CD4-positive, alpha-beta T cell treated with Interleukin-4 for 4 hours (primary cell): ENCODE measurements around the gene ACKR2.

Experiments
- DNase-seq: peaks from one replicate; pipeline ENCODE4 v3.0.0-alpha.2; 2020

Gene ACKR2, protein sequence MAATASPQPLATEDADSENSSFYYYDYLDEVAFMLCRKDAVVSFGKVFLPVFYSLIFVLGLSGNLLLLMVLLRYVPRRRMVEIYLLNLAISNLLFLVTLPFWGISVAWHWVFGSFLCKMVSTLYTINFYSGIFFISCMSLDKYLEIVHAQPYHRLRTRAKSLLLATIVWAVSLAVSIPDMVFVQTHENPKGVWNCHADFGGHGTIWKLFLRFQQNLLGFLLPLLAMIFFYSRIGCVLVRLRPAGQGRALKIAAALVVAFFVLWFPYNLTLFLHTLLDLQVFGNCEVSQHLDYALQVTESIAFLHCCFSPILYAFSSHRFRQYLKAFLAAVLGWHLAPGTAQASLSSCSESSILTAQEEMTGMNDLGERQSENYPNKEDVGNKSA

DNA sequence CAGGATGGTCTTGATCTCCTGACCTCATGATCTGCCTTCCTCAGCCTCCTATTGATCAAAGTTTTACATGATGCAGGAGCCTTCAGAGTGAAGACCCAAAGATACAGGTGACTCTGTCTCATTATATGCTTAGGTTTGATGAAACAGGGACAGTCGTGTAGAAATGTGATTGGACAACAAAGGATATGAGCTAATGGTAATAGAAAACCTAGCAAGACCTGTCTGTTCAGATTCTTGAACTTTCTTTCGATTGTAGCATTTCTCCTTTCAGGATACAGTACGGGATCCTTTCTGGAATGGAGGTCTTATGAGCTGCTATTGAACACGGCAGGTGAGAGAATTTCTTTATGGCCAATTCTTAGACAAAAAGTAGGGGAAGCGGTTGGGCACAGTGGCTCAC lies at the start of gene ACKR2:
Gene ACKR2 (plus strand): TSS at position 244 of the 400 bp plus-strand sequence. CDS start 55,058 bp downstream, outside the sequence.
- no peak for DNase-seq

DNA sequence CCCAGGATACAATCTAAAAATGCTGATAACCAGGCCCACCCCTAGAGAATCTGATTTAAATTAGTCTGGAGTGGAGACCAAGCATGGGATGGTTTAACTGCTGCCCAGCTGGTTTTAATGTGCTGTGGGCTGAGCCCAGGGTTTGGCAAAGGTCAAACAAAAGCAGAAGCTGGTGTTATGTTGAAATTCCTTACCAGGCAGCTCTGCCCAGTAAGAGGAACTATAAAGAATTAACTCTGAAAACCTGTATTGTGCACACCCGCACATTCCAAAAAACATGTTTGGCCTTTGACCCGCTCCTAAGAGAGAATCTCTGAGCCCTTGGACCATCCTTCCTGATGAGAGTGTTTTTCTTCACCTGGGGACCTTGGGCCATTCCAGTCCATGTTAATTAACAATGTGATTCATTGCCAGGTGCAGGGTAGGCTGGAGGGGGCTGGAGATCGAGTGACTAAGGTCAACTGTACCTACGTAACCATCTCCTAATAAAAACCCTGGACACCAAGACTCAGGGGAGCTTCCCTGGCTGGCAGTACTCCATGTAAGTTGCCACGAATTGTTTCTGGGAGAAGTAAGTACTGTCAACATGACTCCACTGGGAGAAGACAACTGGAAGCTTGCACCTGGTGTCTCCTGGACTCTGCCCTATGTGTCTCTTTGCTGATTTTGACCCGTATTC lies 47.1 kb upstream of the ACKR2 start:
- DNase-seq: peak; percentile 8

DNA sequence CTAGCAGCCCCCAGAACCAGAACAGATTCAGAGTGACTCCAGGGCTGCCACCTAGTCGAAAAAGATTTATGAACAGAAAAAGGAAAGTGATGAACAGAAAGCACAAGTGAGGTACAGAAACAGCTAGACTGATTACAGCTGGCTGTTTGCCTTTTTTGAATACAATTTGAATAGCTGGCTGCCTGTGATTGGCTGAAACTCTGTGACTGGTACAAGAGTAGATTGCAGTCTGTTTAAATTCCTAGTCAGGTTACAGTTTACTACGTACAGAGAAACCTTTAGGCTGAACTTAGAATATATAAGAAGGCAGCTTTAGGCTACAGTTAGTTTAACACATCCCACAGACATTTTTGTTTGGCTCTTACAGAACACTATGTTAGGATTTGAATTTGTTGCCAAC lies 46.2 kb upstream of the ACKR2 start:
- no peak for DNase-seq

DNA sequence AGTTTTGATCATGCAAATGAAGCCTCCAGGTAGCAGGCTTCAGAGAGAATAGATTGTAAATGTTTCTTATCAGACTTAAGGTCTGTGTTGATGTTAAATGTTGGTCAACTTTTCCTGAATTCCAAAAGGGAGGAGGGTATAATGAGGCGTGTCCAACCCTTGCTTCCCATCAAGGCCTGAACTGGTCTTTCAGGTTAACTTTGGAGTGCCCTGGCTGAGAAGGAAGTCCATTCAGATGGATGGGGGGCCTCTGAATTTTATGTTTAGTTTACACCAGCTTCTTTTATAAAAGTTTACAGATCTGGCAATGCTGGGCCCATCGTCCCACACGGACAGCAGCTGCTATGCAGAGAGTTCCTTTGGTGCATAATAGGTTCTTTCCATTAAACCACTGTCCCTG lies 45.1 kb upstream of the ACKR2 start:
- DNase-seq: no peak

DNA sequence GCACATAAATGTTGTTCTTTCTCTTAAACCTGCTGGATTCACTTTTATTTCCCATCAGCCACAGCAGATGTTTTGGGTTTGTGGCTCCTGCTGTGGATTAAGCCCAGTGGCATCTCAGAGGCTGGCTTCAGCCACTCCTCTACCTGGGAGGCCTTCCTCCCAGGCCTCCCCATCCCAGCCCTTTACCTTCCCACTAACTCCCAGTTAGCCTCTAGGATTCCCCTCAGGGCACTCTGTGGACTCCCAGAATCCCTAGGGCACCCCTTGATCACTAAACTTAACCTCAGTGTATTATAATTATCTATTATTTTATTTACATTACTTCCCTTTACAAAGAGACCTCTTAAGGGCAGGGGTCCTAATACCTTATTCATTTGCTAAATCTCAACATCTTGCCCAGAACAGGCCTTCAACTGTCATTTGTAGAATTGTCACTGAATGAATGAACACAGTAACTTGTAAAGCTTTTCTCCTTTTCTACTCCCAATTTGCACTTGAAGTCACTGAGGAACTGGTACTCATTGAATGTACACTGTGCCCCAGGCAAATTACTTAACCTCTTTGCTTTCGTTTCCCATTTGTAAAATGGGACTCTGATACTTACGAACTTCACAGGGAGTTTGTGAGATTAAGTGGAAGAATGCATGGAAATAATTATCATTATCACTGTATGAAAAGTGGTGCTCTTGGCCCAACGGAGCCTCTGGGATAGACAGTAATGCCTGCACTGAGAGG lies 44.5 kb upstream of the ACKR2 start:
- no peak for DNase-seq

DNA sequence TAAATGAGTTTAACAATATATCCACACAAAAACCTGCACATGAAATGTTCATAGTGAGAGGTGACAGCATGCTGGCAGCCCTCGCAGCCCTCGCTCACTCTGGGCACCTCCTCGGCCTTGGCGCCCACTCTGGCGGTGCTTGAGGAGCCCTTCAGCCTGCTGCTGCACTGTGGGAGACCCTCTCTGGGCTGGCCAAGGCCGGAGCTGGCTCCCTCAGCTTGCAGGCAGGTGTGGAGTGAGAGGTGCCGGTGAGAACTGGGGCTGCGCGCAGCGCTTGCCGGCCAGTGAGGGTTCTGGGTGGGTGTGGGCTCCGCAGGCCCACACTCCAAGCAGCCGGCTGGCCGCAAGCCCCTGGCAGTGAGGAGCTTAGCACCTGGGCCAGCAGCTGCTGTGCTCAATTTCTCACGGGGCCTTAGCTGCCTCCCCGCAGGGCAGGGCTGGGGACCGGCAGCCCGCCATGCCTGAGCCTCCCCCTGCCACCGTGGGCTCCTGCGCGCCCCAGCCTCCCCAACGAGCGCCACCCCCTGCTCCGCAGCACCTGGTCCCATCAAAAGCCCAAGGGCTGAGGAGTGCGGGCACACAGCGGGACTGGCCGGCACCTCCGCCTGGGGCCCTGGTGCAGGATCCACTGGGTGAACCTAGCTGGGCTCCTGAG lies 39.6 kb upstream of the ACKR2 start:
- no peak for DNase-seq

DNA sequence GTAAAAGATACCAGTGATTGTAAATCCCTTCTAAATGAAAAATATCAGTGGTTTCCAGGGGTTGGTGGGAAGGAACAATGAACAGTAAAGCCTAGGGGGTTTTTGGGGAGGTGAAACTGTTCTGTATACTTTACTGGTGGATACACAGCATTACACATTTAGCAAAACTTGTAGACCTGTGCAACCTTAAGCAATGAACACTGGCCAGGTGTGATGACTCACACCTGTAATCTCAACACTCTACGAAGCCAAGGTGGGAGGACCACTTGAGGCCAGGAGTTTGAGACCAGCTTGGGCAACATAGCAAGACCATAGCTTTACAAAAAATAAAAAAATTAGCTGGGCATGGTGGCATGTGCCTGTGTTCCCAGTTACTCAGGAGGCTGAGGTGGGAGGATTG lies 38.0 kb upstream of the ACKR2 start:
- no peak for DNase-seq

DNA sequence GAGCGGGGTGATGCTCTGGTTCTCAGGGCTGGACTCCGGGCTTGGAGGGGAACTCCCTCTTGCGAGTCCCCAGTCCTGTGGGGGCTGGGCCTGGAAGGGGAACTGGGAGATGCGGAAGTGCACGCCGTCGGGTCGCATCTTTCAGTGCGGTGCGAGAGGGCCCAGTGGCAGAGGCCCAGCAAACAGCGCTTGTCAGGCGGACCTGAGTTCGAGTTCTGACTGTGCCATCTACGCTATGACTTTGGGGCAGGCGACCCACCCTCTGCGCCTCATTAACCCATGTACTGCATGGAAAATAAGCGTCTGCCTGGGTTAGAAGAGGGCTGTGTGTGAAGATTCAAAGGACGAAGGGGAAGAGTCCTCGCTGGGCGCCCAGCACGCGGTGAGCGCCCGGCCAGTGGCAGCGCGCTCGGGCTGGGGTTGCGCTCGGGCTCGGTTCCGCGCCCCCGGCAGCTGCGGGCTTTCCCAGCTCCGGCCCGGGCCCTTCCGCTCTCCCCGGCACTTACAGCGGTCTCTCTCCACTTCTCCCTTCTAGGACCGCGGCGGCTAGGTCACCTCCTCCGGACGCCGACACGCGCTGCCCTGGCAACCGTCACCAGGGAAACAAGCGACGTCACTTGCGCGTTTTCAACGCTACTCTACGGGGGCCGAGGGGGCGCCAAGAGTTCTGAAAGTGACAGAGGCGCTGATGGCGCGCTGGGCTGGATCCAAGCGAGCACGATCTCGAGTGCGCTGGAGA lies 36.4 kb upstream of the ACKR2 start, which contains the start of gene CCDC13:
Gene CCDC13 (minus strand): TSS at position 584 of the 739 bp plus-strand sequence. CDS start 14,908 bp downstream, outside the sequence.
- peak; percentile 87 for DNase-seq

DNA sequence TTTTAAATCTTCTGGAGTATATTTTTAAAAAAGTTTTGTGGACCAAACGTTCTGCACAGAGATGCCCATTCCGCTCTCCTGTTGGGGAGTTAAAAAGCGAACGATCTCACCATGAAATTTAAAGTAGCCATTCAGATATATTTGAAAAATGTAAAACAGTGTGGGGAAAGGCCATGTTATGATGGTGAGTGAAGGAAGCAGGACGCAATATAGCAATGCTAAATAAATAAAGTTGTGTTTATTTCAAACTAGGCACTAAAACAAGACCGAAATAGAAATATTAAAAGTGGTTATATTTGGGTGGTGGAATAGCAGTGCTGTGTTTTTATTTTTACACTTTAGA lies 35.9 kb upstream of the ACKR2 start:
- no peak for DNase-seq

DNA sequence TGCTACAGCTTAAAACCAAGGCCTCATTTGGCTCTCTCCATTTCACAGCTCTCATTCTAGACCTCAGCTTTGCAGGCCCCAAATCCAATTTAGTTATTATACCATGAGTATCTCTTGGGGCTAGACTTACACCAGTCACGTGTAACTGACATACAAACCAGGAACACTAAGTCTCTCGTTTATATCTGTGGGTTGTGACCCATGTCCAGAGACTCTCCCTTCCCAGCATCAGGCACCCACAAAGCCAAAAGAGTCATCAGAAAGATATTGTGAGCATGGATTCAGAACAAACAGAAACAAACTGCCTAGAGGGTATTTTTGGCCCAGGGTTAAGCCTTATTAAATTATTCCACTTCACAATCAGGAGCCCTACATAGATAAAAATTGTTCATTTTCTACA lies 30.6 kb upstream of the ACKR2 start:
- no peak for DNase-seq

DNA sequence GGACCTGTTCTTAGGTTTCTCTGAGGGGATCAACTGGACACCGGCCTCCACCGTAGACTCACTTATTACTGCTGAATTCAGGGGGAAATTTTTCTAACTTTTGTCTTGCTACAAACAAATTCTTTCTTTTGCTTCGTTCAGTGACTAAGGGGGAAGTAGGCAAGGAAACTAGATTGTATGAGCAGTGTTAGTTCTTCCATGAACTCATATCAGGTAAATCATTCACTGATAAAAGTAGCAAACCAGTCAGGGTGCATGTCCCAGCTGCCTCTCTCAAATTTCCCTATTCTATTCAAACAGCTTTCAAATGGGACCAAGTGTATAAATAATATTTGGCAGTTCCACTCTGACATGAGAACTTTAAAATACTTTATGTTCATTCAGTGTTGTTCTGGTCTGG lies 28.8 kb upstream of the ACKR2 start:
- DNase-seq: no peak

DNA sequence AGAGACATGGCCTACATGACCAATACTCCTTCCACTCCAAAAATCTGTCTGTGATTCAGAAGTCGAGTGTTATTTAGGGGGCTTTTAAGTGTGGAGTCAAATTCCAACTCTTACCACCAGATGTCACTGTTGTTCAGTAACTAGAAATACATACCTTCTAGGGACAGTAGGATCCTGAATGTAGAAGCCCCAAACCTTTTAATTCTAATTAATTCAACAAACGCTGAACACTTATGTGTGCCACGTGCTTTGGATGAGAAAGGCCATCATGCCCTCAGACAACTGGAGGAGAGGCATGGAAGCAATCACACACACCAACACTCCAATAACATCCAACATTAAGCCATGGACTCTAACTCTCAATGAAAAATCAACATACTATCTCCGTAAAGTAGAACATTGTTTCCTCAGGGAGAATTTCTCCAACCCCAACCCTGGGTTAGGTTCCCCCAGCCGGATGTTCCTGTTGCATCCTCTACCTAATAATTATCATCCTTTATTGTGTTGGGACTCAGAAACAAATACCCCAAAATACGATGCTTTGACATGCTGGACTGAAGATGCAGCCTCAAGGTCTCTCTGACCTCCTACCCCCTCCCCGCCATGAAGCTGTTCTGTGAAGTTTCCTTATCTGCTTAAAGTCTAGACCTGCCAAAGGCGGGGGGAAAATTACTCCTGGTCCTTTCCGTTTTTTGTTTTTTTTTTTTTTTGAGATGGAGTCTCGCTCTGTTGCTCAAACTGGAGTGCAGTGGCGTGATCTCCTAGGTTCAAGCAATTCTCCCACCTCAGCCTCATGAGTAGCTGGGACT lies 28.1 kb upstream of the ACKR2 start:
- DNase-seq: peak; percentile 71

DNA sequence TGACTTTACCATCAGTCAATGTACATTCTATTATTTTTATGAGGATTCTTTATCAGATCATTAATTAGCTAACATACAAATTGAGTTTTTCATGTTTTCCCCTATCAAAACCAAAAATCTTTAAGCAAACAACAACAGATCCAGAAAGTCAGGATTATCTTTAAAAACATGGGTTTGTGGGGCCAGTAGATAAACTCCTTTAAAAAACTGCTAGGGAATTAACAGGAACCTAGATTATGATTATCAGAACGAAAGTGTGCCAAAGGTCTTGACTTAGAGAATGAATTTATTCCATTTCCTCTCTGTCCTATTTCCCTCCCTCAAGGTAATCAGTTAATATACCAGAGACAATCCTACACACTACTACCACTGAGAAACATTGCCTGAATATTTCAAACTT lies 23.0 kb upstream of the ACKR2 start:
- no peak for DNase-seq

DNA sequence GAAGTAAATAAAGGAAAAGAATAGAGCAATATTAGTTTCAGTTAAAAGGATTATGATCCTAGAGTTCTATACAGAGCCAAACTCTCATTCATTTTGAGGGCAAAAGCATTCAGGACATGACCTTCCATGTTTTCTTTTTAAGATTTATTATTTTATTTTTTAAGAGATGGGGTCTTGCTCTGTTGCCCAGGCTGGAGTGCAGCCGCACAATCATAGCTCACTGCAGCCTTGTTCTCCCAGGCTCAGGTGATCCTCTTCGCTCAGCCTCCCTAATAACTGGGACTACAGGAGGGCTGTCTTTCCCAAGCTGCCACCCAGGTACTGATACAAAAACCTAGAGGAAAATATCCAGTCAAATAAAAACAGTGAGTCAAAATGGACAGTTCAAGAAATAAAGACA lies 22.6 kb upstream of the ACKR2 start:
- no peak for DNase-seq

DNA sequence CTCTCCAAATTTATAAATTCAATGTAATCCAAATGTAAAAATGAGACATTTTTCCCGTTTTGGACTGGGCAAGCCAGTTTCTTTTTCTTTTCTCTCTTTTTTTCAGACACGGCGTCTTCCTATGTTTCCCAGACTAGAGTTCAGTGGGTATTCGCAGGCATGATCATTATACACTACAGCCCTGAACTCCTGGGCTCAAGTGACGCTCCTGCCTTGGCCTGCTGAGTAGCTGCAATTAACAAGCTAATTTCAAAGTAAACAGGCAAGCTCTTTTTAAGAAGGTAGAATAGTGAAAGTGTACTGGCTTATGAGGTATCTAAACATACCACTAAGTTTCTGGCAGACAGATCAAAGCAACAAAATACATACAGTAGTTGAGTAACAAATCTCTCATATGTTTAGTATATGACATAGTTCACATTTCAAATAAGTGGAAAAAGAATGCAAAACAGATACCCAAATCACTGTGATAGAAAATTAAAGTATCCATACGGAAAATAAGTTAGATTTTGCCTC lies 18.5 kb upstream of the ACKR2 start:
- no peak for DNase-seq

DNA sequence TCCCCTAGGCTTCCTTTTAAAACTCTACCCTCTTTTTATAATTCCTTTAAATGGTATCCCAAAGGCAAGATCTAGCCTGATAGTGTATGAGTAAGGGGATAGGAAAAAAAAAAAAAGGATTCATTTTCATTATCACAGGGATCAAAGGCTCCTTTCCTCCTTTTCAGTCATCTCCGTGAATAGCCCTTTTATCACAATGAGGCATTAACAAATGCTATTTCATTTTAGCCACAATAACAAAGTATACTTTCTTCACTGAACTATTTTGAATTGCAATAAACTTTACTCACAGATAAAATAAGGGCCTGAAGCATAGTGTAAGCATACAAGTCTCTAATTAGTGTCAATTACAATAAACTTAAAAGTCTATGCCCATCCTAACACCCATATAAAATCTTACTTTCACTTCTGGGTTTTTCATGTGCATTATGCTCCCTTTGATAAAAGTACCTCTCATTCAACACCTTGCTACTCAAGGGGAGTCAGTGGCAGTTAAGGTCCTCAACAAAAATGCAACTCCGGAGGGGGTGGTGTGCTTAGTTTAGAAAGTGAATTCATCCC lies 13.5 kb upstream of the ACKR2 start:
- no peak for DNase-seq

DNA sequence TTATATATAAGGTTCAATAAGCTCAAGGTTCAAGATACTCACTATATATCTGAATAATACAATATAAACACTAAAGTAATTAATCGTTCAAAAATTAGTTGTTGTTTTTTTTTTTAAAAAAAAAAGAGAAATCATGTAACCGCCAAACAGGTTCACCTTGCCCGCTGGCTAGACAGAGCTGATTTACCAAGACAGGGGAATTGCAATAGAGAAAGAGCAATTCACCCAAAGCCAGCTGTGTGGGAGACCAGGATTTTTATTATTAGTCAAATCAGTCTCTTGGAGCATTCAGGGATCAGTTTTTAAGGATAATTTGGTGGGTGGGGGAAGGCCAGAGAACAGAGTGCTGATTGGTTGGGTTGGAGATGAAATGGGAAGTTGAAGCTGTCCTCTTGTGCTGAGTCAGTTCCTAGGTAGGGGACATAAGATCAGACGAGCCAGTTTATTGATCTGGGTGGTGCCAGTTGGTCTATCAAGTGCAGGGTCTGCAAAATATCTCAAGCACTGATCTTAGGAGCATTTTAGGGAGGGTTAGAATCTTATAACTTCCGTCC lies 12.8 kb upstream of the ACKR2 start:
- no peak for DNase-seq

DNA sequence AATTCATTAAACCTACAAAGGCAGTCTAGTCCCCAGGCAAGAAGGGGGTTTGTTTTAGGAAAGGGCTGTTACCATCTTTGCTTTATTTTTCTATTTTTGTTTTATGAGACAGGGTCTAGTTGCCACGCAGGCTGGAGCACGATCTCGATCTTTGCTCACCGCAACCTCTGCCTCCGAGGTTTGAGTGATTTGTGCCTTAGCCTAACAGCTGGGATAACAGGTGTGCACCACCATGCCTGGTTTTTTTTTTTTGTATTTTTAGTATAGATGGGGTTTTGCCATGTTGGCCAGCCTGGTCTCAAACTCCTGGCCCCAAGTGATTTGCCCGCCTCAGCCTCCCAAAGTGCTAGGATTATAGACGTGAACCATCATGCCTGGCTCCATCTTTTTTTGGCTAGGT lies 9.9 kb upstream of the ACKR2 start:
- no peak for DNase-seq

DNA sequence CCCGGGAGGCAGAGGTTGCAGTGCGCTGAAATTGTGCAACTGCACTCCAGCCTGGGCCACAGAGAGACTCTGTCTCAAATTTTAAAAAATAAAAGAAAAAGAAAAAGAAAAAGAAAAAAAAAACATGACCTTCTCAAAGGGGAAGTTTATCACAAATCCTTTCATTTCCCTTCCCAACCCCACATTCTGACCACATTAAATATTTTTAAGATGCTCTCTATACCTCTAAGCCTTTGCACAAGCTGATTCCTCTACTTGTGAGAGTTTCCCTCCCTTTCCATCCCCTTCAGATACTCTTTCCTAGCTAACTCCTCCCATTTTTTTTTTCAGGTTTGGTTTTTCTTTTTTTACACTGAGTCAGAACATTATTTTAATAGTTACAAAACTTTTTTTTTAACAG lies 9.0 kb upstream of the ACKR2 start:
- no peak for DNase-seq

DNA sequence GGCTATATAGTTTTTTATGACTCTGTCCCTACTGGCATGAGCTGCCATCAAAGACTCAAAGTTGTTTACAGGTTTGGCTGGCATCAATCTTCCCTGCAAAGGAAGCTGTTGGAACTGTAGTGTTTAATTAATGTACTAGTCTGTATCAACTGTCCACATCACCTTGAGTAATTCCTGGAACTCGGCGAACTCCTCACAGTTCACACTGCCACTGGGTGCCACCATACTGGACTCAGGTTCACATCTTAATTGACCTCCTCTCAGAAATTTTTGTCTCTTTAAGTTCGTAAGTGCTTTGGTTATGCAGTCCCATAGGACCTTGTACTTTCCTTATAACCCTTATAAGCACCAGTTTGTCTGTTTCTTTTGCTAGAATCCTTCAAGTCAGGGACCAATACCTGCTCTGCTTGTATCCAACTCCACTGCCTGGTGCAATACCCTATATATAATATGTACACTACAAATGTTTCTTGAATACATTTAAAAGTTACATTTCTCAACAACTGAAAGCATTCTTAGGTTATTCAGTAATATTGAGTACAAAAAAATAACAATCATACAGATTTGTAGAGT lies 8.1 kb upstream of the ACKR2 start:
- no peak for DNase-seq
